8988T (cell line): ENCODE measurements around the gene RNF223.
A peak's percentile ranks its signal among the peaks of the same experiment; 100 is the strongest.
"Not testable (repeated sequence)": the region's sequence is repeated elsewhere in the genome, so short reads cannot be mapped to it uniquely, and the experiment has no call there.

Source experiments
- DNase-seq: peaks from one replicate; pipeline ENCODE4 v3.0.0; 2011

RNF223 gene

DNA sequence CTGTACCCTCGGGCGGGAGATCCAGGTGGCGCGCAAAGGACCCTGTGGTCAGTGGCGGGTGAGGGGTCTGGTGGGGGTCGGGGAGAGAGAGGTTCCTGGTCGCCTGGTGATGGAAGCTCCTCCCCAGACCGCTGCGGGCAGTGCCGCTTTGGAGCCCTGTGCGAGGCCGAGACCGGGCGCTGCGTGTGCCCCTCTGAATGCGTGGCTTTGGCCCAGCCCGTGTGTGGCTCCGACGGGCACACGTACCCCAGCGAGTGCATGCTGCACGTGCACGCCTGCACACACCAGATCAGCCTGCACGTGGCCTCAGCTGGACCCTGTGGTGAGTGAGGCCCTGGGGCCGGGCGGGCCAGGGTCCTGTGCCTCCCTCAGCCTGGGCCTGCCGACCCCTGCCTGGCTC lies 30.7 kb downstream of the RNF223 start:
- no peak for DNase-seq

DNA sequence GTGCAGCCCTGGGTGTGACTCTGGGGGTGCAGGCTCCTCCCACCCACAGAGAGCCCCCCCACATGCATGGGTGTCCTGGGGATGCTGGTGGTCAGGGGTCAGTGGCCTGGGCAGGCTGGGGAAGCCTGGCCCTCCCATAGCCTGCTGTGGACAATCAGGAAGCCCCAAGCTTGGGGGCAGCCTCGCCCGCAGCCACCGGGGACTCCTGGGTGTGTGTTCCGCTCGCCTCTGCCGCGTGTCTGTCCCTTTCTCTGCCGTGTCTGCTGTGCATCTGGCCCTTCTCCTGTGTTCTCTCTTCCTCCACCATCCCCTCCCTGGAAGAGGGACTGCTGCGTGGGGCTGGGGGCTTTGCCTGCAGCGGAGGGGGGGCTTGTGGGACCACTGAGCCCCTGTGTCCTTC lies 31.3 kb downstream of the RNF223 start:
- no peak for DNase-seq

DNA sequence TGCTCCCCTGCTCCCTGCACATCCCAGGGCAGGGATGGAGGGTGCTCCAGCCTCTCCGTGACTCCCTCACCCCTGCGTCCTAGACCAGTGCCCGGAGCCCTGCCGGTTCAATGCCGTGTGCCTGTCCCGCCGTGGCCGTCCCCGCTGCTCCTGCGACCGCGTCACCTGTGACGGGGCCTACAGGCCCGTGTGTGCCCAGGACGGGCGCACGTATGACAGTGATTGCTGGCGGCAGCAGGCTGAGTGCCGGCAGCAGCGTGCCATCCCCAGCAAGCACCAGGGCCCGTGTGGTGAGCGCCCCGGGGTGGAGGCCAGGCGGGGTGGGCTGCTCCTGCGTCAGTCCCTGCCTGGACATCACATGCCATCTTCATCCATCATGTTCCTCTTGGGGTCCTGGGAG lies 32.2 kb downstream of the RNF223 start:
- no peak for DNase-seq

DNA sequence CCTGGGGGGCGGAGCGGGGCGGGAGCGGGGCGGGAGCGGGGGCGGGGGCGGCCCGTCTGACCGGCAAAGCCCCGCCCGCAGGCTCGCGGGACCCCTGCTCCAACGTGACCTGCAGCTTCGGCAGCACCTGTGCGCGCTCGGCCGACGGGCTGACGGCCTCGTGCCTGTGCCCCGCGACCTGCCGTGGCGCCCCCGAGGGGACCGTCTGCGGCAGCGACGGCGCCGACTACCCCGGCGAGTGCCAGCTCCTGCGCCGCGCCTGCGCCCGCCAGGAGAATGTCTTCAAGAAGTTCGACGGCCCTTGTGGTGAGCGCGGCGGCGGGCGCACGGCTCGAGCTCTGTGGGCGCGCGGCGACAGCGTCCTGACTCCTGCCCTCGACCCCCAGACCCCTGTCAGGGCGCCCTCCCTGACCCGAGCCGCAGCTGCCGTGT lies 33.0 kb downstream of the RNF223 start:
- no peak for DNase-seq

DNA sequence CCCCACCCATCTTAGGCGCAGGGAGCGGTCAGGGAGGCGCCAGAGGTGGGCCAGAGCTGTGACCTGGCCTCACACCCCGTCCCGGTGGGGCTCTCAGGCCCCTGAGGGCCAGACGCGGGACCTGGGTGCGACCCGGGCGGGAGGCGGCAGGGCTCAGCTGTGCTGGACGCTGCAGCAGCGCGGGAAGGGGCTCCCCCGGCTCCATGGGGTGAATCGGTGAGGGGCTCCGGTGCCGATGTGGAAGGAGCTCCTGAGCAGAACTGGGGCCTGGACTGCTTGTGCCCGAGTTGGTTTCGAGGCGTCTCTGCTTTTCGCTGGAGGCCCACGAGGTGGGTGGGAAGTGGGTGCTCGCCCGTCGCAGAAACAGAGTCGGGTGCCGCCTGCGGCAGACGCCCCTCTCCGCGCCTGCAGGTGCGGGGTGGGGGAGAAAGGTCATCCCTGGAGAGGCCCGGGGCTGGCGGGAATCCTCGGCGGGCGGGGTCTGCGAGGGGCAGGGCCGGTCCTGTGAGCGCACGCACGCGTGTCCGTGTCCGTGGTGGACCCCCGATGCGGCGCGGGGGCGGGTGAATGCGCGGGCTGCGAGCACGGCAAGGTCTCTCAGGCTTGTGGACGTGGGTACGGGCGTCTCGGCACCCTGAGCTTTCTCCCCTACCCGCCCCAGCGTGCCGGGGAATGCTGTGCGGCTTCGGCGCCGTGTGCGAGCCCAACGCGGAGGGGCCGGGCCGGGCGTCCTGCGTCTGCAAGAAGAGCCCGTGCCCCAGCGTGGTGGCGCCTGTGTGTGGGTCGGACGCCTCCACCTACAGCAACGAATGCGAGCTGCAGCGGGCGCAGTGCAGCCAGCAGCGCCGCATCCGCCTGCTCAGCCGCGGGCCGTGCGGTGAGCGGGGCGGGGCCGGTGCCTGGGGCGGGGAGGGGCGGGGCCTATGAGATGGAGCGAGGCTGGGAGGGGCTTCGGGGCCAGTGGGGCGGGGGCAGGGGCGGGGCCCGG lies 33.8 kb downstream of the RNF223 start:
- peak; percentile 88 for DNase-seq

DNA sequence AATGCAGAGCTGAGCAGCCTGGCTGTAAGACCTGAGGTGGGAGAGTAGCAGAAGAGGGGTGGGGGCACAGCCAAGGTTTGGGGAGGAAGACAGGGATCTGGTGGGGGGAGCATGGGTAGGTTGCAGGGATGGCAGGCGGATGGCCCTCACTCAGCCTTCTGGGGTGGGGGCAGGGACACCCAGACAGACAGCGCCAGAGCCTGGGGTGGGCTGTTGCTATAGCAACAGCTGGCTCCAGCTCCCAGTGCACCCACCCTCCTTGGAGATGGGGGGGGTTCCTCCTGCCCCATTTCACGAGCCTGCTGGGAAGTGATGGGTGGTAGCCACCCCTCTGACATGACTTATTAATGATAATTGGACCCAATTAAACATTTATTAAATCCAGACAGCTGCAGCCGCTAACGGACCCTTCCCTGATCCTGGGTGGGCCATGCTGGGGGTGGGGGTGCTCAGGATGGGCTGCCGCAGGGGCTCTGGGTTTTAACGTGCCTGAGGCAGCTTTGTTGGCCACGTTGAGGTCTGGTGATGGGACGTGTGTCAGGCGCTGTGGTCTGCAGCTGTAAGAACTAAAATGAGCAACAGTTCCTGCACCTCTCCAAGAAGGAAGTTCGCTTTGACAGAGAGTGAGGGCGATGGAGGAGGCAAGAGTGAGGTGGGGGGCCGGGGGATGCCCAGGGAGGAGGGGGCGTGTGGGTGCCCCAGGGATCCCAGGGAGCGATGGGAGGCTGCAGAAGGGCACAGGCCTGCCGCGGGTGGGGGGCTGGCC lies 34.8 kb downstream of the RNF223 start:
- no peak for DNase-seq

DNA sequence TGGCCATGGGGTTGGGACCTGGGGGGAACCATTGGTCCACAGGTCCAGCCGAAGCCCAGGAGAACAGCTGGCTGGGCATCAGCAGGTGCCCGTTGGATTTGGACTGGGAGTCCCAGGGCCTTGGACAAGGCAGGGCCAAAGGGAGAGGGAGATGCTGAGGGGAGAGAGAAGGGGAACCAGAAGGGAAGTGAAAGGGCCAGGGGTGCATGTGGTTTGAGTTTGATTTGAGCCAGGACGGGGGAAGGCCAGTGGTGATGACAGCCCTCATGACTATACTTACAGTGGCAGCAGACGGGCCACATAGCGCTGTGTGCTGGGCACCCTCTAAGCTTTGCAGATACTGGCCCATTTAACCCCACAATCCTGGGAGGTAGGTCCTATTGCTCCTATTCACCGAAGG lies 35.4 kb downstream of the RNF223 start:
- DNase-seq = no peak

DNA sequence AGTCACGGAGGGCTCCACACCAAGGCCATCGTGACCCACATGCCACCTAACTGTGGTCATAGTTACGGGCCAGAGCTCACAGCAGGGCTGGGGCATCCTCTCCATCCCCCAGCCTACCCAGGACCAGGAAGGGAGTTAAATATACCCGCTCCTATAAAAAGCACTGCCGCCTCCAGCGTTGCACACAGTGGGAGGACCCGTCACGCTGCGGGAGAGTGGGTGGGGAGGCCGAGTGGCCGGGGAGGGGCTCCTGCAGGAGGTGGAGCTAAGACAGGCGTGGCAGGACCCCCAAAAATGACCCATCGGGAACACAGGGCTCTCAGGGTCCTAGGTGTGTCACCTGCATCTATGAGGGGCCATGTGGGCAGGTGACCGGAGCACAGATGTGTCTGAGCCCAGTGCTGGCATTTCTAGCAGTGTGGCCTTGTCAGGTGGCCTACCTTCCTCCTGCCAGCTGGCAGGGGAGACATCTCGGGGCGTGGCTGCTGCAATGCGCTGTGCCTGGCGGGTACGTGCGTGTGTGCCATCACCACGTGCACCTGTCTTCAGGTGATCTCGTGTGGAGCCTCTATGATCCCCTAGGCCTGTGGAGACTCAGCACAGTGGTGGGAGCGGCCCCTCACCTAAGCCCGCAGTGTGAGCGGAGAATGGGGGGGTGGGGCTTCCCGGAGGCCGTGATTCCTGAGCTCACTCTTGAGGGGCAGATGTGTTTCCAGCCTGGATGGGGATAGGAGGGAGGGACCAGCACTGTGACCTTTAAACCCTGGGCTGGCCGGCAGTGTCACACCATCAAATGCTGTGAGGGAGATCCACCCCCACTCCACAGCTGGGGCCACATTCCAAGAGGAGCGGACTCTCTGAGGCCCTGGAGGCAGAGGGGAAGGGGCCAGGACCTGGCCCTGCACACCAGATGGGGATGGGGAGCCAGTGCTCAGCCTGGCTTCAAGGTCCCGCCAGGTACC lies 36.5 kb downstream of the RNF223 start:
- no peak for DNase-seq

DNA sequence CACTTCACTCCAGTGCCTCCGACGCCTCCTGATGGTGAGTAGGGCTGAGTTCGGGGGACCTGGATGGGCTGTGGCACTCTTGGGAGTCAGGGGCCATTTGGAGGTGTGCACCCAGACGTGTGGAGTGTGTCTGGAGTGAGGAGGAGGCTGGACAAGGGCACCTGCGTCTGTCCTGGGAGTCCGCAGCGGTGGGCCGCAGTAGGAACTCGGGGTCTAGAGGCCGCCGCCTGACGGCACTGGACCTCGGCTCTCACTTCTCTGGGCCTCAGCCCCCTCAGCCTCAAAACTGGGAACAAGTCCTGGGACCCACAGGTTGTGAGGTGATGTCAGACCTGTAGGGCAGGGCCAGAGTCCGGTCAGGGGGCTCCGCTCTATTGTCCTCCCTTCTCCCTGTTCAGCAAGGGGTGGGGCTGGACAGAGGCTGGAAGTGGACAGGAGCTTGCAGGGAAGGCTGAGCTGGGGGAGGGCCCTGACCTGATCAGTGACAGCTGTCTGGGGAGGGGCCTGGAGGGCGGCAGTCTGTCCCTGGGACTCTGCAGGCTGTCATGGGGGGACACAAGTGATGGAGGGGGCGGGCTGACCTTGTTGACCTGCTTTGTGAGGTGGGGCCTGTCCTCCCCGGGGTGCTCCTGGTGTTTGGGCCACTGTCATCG lies 38.7 kb downstream of the RNF223 start:
- DNase-seq = no peak

DNA sequence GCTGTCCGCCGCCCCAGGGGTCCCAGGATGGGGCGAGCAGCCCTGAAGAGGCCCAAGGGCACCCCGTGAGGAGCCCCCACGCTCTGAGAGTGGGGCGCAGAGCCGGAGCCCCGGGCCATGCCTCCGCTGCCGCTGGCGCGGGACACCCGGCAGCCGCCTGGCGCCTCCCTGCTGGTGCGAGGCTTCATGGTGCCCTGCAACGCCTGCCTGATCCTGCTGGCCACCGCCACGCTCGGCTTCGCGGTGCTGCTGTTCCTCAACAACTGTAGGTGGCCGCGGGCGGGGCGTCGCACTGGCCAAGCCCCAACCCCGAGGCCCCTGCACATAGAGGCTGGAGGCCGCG lies 39.7 kb downstream of the RNF223 start:
- DNase-seq = no peak

DNA sequence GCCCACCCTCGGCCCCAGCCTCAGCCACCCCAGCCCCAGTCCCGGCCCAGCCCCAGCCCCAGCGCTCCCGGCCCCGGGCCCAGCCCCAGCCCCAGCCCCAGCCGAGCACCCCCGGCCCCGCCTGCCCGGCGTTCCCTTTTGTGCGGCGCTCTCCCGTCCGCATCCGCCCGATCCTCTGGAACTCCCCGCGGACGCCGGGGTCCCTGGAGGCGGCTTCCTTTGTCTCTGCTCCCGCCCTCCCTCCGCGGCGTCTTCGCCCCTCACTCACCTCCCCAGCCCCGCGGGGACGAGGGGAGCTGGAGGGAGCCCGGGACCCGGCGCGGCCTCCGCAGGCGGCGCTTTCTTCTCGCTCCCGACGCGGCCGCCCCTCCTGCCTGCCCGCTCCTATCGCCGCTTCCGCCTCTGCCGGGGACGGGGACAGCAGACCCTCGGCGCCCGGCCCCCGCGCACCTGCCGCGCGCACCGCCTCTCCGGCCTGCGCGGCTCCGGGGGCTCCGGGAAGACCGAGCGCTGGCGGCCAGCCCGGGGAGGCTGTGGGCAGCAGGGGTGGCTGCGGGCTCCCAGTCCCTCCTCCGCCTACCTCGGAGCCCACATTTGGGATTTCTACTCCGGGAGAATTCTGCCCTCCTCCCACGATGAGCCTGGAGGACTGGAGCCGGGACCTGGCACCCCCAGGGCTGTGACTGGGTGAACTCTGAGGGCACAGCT lies 40.2 kb downstream of the RNF223 start:
- no peak for DNase-seq

DNA sequence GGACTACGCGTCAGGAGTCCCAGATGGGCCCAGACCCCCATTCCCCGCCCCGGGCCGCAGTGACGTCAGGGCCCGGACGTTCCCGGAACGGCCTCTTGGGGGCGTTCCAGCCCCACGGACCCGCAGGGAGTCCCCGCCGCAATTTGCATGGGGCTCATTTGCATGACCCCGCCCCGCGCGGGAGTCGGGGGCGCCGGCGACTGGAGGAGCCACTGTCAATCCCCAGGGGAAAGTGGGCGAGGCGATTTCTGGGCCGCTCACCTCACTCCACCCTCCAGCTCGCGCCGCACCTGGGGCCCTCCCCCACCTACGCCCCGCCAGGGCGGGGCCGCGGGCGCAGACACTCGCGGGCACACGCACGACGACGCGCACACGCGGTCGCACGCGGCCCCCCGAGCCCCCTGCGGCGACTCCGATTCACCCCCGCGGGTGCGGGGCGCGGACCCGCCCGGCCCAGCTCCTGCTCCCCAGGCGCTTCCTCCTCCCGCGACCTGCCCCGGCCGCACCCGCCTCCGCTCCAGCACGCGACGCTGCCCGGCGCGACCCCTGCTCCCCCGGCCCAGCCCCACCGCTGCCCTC lies 41.0 kb downstream of the RNF223 start:
- peak; percentile 79 for DNase-seq

DNA sequence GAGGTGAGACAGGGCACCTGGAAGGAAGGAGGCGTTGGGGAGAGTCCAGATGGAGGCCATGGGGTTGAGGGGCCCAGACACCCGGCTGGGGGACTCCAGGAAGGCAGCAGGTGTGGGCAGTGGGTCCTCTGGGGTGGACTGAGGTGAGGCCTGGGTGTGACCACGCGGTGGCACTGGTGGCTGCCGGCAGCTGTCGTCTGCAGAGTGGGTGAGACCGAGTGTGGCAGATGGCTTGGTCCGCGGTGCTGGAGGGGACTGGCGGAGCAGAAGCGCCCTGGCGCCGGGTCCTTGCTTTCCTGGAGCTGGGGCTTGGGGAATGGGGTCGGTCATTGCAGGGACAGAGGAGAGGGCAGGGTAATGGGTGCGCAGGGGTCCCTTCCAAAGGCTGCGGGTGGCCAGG lies 41.7 kb downstream of the RNF223 start:
- no peak for DNase-seq

DNA sequence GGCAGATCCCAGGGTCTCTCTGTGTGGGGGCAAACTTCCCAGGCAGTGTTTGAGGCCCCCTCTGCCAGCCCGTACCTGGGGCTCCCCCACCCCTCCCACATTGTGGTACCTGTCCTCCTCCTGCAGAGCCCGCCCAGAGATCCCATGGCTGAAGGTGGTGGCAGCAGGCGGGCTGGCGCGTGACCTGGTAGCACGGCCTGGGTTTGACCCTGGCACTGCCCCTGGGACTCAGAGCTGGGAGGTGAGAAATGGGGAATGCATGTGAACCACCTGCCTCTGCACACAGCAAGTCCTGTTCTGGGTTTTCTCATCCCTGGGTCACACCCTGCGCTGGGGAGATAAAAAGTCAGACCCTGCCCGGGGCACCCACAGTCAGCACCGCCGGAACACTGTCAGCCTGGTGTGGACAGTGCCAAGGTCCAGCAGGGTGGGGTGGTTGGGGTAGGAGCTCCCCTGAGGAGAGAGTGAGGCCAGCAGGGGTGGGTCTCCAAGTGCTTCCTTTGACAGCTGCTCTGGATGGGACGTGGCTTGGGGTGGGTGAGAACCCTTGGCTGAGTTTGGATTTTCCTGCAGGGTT lies 42.4 kb downstream of the RNF223 start:
- no peak for DNase-seq

DNA sequence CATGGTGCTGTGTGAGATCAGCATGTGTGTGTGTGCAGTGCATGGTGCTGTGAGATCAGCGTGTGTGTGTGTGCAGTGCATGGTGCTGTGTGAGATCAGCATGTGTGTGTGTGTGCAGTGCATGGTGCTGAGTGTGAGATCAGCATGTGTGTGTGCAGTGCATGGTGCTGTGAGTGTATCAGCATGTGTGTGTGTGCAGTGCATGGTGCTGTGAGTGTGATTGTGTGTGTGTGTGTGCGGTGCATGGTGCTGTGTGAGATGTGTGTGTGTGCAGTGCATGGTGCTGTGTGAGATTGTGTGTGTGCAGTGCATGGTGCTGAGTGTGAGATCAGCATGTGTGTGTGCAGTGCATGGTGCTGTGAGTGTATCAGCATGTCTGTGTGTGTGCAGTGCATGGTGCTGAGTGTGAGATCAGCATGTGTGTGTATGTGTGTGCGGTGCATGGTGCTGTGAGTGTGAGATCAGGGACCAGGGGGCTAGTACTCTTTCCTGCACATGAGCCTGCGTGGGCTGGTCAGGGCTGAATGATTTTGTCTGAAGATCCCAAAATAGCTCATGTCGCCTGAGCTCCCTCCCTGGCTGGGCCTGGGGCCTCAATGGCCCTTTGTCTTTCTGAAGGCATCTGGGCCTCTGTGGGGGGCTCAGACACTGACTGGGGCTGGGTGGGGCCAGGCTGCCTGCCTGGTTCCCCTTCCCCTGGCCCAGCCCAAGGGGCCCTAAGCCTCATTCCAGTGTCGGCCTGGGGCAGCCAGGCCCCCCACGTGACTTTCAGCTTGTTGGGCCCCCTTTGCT lies 43.0 kb downstream of the RNF223 start:
- not testable (repeated sequence) for DNase-seq

DNA sequence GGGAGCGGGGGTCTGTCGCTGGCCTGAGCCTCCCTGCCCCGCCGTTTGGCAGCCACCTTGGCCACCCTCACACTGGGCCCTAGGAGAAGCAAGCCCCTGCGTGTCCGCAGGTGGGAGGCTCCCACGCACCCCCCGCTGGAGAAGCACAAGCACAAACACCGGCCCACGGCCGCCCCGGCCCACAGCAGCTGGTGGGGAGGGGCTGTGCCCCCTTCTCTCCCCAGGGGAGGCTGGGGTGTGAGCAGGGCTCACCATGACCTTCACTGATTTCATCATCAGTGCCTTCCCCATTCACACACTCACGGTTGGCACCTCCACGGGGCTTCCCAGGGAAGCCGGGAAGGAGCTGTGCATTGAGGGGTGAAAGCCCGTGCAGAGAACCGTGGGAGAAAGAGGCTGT lies 46.3 kb downstream of the RNF223 start:
- no peak for DNase-seq

DNA sequence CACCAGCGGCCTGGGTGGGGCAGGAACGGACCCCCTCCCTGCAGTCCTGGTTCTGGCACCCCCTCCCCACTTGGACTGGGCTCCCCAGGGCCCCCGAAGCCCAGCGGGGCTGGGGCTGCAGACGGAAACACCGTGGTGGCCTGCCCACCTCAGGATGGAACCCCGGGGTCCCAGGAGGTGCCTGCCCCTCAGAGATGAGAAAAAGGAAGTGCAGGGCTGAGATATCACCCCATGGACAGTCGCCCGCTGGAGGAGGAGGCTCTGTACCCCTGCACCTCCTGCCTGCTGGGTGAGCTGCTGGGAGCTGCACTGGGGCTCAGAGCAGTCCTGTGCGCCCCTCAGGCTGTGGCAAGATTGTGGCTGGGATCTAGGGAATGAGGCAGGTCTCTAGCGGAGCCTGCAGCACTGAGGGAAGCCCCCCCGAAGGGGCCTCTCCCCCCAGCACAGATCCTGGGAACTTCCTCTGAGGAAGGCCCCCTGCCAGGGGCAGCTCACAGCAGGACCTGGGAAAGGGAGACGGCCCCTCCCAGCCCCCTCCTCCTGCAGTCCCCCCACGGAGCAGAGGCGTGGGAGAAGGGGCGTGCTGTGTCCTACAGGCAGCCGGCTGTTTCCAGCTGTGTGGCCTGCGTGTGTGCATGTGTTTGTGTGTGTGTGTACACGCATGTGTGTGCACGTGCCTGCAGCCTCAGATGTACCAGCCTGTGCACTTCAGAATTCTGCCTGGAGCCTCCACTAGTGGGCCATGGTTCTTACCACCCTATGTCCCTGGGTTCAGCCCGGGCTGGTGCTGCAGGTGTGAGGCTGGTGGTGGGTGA lies 47.3 kb downstream of the RNF223 start:
- DNase-seq = no peak

DNA sequence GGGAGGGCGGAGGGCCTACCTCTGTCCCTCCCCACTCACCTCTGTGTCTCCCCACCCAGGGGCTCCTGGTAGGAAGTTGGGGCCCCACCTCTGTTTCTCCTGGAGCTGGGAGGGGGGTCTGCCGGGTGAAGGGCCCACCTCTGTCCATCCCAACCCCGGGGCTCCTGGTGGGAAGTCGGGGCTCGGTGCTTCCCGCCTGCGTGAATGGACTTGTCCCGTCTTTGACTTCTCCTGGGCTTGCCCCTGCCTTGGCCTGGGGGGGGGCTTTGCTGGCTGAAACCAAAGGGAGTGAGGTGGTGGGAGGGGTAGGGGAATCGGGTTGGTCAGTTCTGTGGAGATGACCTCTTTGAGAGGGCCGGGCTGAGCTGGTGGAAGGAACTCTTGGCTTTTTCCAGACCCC lies 48.4 kb downstream of the RNF223 start:
- DNase-seq = no peak
